ENCODE data around the gene AKT2.
"Not testable (repeated sequence)": the region's sequence is repeated elsewhere in the genome, so short reads cannot be mapped to it uniquely, and the experiment has no call there.

AKT2 gene

DNA sequence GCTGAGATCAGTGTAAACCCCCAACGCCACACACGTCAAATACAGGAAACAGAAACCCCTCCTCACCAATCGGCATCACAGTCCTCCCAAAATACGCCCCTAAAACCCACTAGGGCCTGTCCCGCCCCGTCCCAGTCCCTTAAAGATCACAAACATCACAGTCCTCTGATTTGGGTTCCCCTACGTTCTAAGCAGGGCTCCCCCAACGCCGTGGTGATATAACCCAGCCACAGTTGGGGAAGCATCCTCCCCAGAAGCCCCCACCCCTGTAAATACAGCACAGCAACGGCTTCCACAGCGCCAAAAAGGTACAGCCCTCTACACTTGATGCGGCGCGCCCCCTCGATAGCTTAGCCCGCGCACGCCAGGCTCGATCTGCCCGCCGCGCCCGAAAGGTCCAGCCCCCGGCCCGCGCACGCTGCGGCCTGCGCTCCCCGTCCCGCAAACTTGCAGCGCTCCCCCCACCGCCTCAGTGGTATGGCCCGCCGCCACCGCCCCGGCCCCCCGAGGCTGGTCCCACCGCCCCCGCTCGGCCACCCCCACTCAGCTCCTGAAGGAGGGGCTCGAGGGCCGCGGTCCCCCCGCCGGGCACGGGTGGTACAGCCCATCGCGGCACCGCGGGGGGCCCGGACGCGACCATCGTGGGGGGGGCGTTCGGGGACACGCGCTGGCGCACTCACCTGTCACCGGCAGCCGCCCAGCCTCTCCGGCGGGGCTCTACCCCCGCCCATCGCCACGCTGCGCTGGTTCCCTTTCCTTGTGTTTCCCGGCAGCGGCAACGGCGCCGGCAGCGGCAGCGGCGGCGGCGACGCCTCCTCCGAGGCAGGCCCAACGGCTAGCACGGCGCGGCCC is at the start of gene AKT2:
TSS of gene AKT2 (minus strand) at position 845 of the 852 bp plus-strand sequence. CDS start 20,078 bp downstream, outside the sequence.
- no peak for DNase-seq (ENCODE audit: extremely low read depth, low read depth)
- TF ChIP-seq, protein P1, sequence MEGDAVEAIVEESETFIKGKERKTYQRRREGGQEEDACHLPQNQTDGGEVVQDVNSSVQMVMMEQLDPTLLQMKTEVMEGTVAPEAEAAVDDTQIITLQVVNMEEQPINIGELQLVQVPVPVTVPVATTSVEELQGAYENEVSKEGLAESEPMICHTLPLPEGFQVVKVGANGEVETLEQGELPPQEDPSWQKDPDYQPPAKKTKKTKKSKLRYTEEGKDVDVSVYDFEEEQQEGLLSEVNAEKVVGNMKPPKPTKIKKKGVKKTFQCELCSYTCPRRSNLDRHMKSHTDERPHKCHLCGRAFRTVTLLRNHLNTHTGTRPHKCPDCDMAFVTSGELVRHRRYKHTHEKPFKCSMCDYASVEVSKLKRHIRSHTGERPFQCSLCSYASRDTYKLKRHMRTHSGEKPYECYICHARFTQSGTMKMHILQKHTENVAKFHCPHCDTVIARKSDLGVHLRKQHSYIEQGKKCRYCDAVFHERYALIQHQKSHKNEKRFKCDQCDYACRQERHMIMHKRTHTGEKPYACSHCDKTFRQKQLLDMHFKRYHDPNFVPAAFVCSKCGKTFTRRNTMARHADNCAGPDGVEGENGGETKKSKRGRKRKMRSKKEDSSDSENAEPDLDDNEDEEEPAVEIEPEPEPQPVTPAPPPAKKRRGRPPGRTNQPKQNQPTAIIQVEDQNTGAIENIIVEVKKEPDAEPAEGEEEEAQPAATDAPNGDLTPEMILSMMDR (IDR thresholded peaks at IDR 0.05; ENCODE audit: low read depth, low read length) = no peak

- DNase-seq (ENCODE audit: extremely low read depth, low read depth) = not testable (repeated sequence)
Measured at GRCh38 chr19:40333083-40333482, 47.9 kb upstream of the AKT2 start.

GRCh38 chr19:40332669-40333068 is 47.5 kb upstream of the AKT2 start:
- DNase-seq (ENCODE audit: extremely low read depth, low read depth) = no peak
- TF ChIP-seq, protein P1 (IDR thresholded peaks at IDR 0.05; ENCODE audit: low read depth, low read length) = no peak

GRCh38 chr19:40331052-40331451 is 45.9 kb upstream of the AKT2 start:
- TF ChIP-seq, protein P1 (IDR thresholded peaks at IDR 0.05; ENCODE audit: low read depth, low read length) = no peak
- DNase-seq (ENCODE audit: extremely low read depth, low read depth) = no peak

DNA sequence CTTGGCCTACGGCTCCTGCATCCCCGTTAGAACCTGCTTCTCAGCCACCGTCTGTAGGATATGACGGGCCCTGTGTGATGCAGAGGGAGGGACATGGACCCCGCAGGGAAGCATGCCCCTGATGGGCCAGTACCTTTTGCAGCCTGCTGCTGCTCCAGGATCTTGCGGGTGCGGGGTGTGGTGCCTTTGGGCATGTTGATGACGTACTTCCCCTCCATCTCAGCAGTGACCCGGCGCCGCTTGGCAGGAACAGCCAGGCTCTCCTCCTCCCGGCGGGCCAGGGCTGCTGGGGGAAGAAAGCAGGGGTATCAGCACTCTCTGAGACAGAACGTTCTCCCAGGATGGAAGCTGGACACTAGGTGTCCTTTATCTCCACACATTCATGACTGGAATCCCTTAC is 41.1 kb upstream of the AKT2 start:
- TF ChIP-seq, protein P1 (IDR thresholded peaks at IDR 0.05; ENCODE audit: low read depth, low read length) = no peak
- DNase-seq (ENCODE audit: extremely low read depth, low read depth) = no peak

- TF ChIP-seq, protein P1 (IDR thresholded peaks at IDR 0.05; ENCODE audit: low read depth, low read length) = no peak
Measured at GRCh38 chr19:40323705-40324104, 38.6 kb upstream of the AKT2 start.

GRCh38 chr19:40322951-40323615 is 37.9 kb upstream of the AKT2 start:
- no peak for DNase-seq (ENCODE audit: extremely low read depth, low read depth)
- TF ChIP-seq, protein P1 (IDR thresholded peaks at IDR 0.05; ENCODE audit: low read depth, low read length) = no peak

More at GRCh38 chr19:40323705-40324104, 38.6 kb upstream of the AKT2 start:
- DNase-seq (ENCODE audit: extremely low read depth, low read depth) = no peak
